ENCODE results near the gene URB1.

URB1 gene

DNA sequence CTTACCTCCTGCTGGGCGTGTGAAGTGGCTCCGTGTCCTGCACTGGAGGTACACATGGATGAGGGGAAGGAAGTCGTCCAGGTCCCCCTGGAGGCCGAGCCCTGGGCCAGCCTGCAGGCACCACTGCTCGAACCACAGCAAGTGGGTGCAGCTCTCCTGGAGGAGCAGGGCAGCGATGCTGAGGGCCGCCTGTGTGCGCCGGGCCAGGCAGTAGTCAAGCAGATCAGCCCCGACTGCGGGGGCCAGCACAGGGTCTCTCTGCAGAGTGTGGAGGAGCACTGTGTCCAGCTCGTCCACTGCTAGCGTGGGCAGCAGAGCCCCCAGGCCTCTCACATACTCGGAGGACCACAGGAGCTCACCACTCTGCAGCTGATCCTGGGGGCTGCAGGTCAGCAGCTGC, 45.9 kb downstream of the URB1 start:
- DNase-seq (ENCODE audit: low read depth): no peak

DNA sequence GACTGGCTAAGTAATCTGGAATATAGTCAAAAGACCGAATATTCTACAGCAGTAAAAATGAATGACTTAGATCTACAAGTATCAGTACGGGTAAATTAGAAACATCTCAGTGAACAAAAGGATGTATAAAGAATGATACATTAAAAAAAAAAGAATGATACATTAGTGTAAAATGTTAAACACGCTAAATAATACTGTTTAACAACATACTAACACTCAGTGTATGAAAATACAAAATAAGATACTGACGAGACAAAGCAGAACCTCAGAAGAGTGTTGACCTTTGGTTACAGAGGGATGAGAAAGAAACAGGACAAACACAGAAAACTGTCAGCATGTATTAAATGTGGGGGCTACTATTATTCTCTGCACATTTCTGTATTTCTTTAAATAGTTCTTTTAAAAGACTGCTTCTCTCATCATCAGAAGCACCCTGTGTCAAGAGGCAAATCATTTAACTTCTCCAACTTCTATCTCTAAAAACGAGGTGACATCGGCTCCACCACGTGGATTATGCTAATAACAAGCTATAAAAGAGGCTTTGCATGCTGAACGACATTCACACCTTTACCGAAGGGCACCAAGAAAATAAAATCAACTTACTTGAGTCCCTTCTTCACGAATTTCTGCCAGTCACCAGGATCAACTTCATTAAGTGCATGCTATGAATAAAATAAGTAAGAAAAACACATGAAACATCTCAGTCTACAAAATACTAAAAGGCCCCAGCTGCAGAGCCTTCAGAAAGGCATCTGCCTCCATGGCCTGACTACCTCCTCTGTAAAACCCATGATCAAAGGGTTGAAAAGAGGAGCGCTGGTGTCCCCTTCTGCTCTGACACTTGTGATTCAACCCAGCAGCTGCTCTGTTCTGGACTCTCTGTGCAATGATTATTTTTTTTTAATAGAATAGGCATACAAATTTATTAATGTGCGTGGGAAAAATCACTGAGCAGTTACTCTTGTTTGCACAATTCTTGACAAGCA, 51.7 kb downstream of the URB1 start:
- no peak for DNase-seq (ENCODE audit: low read depth)

GRCh38 chr21:32338209-32338921, 54.4 kb downstream of the URB1 start:
- no peak for DNase-seq (ENCODE audit: low read depth)

DNA sequence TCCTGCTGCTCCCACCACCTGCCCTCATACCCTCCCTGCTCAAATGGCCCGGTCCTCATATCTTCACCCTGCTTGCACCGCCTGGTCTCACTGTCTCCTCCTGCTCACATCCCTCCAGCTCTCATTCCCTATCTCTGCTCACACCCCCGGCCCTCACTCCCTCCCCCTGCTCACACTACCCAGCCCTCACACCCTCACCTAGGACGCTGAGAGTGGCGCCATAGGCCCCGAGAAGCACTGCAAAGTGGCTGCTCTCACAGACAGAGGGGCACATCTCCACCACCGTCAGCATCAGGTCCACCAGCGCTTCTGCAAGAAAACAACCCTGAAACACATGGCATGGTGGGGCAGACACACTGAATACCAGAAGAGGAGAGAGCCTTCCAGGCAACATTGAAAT, 55.6 kb downstream of the URB1 start:
- DNase-seq (ENCODE audit: low read depth): no peak

GRCh38 chr21:32336711-32337110, 56.1 kb downstream of the URB1 start:
- no peak for DNase-seq (ENCODE audit: low read depth)

DNA sequence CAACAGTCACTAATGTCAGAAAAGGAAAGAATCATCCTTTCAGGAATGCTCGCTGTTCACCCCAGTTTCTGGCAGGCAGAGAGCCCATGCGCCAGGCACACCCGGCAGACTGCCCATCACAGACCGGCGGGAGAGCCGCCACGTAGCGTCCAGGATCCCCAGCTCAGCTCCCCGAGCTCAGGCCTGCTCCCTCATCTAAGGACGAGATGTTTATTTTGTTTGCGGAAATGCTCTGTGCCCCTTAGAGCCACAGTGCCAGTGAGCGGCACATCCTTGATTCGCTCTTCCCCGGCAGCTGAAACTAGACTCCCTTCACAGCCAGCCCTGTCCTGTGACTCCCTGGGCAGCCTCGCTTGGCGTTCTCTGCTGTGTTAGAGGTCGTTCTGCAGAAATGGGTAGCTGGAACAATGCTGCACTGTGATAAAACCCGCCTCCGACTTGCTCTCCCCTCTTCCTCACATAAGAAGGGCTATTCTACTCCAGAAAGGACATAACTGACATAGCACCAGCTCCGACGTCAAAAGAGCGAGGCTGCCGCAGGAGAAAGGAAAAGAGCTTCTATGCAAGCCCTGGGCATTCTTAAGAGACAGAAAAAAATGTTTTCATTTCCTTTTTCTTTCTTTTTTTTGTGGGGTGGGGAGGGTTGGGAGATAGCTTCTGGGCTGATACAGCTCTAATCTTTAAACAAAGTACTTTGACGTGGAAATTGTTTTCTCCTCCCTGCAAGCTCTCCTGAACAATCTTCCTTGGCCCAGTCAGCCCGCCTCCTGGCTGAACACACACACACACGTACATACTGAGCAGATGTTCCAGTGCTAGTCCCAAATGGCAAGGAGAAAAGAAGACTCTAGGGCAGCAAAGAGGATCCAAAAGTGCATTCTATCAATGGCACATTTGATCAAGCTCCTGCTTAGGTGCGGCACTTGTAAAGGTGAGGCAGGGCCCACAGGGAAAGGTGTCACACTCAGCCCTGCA, 56.9 kb downstream of the URB1 start:
- no peak for DNase-seq (ENCODE audit: low read depth)

DNA sequence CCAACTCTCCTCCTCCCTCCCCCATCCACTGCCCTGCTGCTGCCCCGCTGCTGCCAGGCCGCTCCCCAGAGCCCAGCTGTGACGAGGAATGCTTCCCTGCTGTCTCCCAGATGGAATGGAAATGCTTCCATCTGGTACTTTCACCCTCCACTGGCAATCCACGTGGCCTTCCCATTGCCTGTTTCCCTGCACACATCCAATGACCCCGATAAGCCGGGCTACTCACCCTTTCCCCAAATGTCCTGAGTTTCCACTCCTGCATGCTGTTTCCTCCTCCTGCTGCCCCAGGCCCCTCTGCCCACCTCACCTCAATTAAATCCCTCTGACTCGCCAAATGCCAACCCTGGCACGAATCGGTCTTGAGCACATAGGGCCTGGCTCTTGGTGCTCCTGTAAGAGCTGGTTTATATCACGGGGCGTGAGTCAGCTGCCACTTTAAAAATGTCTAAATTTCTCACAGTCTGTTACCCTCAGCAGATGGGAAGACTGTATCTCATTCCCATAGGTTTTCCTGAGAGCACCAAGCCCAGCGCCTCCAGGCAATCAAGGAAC, 57.8 kb downstream of the URB1 start:
- DNase-seq (ENCODE audit: low read depth): no peak

DNA sequence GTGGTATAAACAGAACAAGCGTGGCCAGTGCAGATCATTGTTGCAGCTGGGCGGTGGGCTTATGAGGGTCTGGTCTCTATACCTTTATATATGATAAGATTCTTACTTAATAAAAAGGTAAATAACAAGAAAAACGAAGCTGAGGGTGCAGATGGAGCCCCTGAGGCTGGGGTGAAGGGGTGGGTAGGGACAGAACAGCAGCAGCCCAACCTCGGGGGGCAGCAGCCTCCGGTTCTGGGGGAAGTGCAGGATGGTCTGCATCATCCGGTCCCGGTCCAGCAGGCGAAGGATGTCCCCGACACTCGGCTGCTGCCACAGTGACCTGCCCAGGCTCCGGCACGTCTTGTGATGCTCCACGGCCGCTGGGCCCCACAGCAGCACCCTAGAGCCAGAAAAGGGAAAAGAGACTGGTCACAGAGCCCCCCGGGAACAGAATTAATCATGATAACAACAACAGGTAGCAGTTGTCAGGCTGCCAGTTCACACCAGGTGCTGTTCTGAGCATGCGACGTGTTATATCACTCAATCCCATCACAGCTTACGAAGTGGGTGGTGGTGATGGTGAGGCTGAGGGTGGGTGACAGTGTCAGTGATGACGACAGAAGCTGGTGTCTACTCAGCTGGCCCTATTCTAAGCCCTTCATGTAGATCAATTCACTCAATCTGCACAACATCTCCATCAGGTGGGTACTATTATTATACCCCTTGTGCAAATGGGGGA, 58.7 kb downstream of the URB1 start:
- no peak for DNase-seq (ENCODE audit: low read depth)

DNA sequence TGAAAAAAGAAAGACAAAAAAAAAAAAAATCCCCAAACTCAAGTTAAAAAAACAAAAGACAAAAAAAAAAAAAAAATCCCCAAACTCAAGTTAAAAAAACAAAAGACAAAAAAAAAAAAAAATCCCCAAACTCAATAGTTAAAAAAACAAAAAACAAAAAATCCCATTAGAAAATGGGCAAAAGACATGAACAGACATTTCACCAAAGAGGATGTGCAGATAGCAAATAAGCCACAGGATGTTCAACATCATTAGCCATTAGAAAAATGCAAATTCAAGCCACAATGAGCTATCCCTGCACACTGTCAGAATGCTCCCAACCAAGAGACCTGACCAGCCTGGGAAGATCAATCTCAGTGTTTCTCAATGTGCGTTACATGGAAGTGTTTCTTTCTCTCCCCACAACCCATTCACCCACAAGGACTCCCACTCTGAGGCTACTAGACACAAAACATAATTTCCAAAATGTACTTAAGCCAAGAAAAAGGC, 60.3 kb downstream of the URB1 start:
- no peak for DNase-seq (ENCODE audit: low read depth)

- no peak for DNase-seq (ENCODE audit: low read depth)
Observed at GRCh38 chr21:32331444-32332305, 61.1 kb downstream of the URB1 start.

DNA sequence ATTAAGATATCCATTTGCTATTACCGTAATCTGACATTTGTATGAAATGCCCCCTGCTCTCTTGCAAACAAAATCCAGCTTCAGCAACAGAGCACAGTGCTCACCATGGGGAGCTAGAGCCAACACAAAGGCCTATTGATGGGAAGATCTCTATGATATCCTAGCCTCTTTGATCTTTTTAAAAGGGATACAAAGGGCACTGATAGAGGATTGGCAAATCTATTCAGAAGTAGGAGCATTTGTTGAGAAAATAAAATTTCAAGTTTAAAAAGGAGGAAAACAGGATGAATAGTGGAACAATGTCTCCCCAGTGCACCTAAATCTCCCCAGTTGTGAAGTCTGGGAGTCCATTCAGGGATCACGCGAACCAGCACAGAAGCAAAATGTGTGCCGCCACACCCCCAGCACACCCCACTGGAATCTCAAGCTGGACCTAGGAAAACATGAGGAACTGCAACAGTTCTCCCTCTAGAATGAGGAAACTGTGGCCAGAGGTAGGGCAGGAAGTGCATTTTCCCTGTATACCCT, 62.0 kb downstream of the URB1 start:
- no peak for DNase-seq (ENCODE audit: low read depth)

DNA sequence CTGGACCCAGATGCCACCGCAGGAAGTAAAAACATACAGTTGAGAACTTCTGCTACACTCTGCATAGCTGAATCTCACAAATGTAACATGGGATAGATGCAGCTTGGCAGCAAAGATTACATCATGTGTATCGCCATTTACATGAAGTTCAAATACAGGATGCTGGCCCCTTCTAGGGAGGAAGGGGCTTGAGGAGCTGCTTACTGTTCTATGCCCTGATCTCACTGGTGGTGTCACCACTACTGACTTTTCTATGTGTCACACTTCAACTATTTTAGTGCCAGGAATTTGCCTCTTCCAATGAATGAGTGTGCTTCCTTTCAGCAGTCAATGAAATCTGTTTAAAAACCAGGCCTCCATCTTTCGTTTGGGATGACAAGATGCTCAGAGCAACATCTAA, 63.0 kb downstream of the URB1 start:
- DNase-seq (ENCODE audit: low read depth): peak; percentile 24

- DNase-seq (ENCODE audit: low read depth): no peak
Observed at GRCh38 chr21:32329331-32329730, 63.5 kb downstream of the URB1 start.

GRCh38 chr21:32328595-32328994, 64.2 kb downstream of the URB1 start:
- no peak for DNase-seq (ENCODE audit: low read depth)

DNA sequence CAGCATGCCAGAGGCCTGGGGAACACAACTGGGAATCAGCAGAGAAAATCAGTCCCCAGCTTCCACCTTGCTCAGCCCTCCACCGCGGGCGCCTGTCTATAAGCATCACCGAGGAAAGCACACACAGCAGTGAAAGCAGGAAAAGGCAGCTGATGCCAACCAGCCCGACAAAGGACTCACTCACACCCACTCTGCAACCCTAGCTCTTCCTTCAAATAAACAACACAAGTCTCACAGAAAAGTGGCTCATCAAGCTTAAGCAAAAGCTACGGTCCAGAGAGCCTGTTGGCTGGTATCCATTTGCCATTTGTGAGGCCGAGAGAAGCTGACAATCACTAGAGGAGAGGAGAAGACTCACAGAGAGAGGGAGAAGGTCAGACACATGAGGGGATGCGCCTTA, 67.1 kb downstream of the URB1 start:
- no peak for DNase-seq (ENCODE audit: low read depth)

DNA sequence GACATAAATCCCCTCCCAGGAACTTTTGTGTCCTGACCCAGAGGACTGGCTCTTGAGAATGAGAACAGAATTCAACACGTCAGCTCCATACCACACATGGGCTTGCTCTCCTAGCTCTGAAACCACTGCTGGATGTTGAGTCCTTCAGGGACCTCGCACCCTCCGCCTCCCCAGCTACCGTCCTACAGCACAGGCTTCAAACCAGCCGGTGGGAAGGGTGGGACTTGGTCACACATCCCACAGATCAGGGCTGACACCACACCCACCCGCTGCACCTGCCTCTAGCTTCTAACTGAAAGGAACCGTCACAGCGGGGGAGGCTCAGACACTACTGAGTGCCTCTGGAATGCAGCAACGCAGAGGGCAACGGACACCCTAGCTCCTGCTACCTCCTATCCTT, 70.1 kb downstream of the URB1 start:
- DNase-seq (ENCODE audit: low read depth): no peak

DNA sequence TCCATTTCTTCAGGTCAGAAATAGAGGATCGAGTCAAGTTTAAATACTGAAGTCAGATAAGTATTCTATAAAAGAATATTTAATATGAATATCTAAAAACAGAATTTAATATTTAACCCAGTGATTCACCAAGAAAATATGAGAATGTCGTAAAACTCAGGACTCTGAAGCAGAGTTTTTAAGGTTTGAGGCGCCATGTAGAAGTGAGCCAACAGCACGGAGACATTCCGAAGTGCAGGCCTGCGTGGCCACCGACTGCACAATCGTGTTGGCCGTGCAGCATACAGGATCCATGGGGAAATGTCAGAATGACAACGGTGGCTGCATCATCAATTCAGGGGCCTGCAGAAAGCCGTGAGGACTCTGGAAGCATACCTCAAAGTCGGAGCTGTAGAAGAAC, 70.7 kb downstream of the URB1 start:
- no peak for DNase-seq (ENCODE audit: low read depth)

- DNase-seq (ENCODE audit: low read depth): no peak
Observed at GRCh38 chr21:32321480-32321879, 71.3 kb downstream of the URB1 start.

- DNase-seq (ENCODE audit: low read depth): no peak
Observed at GRCh38 chr21:32320726-32321125, 72.1 kb downstream of the URB1 start.

- no peak for DNase-seq (ENCODE audit: low read depth)
Observed at GRCh38 chr21:32320059-32320458, 72.8 kb downstream of the URB1 start.

Data from HS-5 (cell line).